GM23338 (cell line): ENCODE measurements around the gene ZNF217.

ENCODE experiments used
- CREB1 ChIP-seq: fragments of 250-450 bp; sonication (Bioruptor Pico); IDR thresholded peaks from 2 replicates; pipeline ENCODE4 v1.5.0; 2020; ENCODE audit warnings: low read depth, mild to moderate bottlenecking, moderate library complexity
- CTCF ChIP-seq, 2 experiments: fragments of 200-600 bp in 1 of 2; sonication (generic) in 1 of 2; conservative IDR thresholded peaks; 2 replicates each; pipeline versions ENCODE4 v1.5.1 to v1.6.1; 2016 to 2017; ENCODE audit warnings: antibody characterized with exemption in 2 of 2, low read depth in 2 of 2, mild to moderate bottlenecking in 2 of 2, moderate library complexity in 1 of 2
- EZH2 ChIP-seq: fragments of 200-600 bp; sonication (generic); IDR thresholded peaks from one replicate; pipeline ENCODE4 v1.8.0; 2017; ENCODE audit warnings: antibody characterized with exemption, mild to moderate bottlenecking, low read depth; ENCODE audit not compliant: unreplicated experiment
- EZH2phosphoT487 ChIP-seq: fragments of 200-600 bp; sonication (generic); IDR thresholded peaks from one replicate; pipeline ENCODE4 v1.8.1; 2018; ENCODE audit warnings: antibody characterized with exemption; ENCODE audit not compliant: unreplicated experiment
- POLR2AphosphoS5 ChIP-seq: IDR thresholded peaks from 2 replicates; pipeline ENCODE4 v1.6.1; 2016; ENCODE audit warnings: antibody characterized with exemption, low read depth
- REST ChIP-seq: IDR thresholded peaks from one replicate; pipeline ENCODE4 v1.6.1; 2018; ENCODE audit warnings: antibody characterized with exemption; ENCODE audit not compliant: unreplicated experiment

GRCh38 chr20:53555081-53555480 is 38.6 kb downstream of the ZNF217 start:
- TF ChIP-seq POLR2AphosphoS5 (no peak), EZH2 (no peak), CTCF (conservative IDR thresholded peaks at IDR 0.05; ENCODE audit: low read depth in 2 of 2) (no peak), EZH2phosphoT487 (no peak), REST (no peak), CREB1 (no peak)
